Vagina (tissue), 2 donors: ENCODE results near the gene VPS36.
"Not testable (repeated sequence)": the region's sequence is repeated elsewhere in the genome, so short reads cannot be mapped to it uniquely, and the experiment has no call there.

ENCODE experiments used
- POLR2A ChIP-seq, 2 donors: fragments of 450-650 bp; IDR thresholded peaks; one replicate each; pipeline ENCODE4 v1.6.1; 2017; ENCODE audit warnings: antibody characterized with exemption in 2 of 2, mild to moderate bottlenecking in 2 of 2, moderate library complexity in 2 of 2
- POLR2AphosphoS5 ChIP-seq, 2 donors: sonication (generic); formaldehyde crosslinking; IDR thresholded peaks; one replicate each; pipeline ENCODE4 v1.9.0; 2017; ENCODE audit warnings: antibody characterized with exemption in 2 of 2, mild to moderate bottlenecking in 2 of 2, low read depth in 1 of 2; ENCODE audit not compliant: insufficient read depth in 1 of 2

- not testable (repeated sequence) for TF ChIP-seq POLR2AphosphoS5 (IDR thresholded peaks at IDR 0.05; ENCODE audit: insufficient read depth in 1 of 2, low read depth in 1 of 2); POLR2A (IDR thresholded peaks at IDR 0.05)
These were observed 30.4 kb upstream of the VPS36 start for GRCh38 chr13:52480677-52481428.
